CD4-positive, alpha-beta memory T cell (primary cell): ENCODE data around the gene SUCLA2. TPM values are rescaled to one million over a fixed set of nuclear protein-coding genes. Genes with fewer than 3 reads are reported as not detected.

ENCODE experiments used
- CTCF ChIA-PET: fragments of 350-600 bp; sonication (Branson Sonifier 250); formaldehyde crosslinking; loops from one replicate; lab custom pipeline; 2021; ENCODE audit warnings: inconsistent platforms; ENCODE audit not compliant: partially characterized antibody; lab: Charles Lee
- POLR2A ChIA-PET: fragments of 350-600 bp; sonication (Branson Sonifier 250); formaldehyde crosslinking; loops from one replicate; lab custom pipeline; 2021; ENCODE audit not compliant: partially characterized antibody; lab: Charles Lee
- DNase-seq, 5 donors: peaks; one replicate each; pipeline versions ENCODE4 v3.0.0 to v3.0.0-alpha.2; 2020 to 2022; ENCODE audit warnings: mixed read lengths in 1 of 5
- H3K27ac ChIP-seq: one replicate; pipeline ENCODE4 v1.7.0; 2013; ENCODE audit warnings: low read depth, low read length
- H3K27me3 ChIP-seq: 2 replicates; pipeline ENCODE4 v1.7.0; 2013; ENCODE audit warnings: mild to moderate bottlenecking, low read length, moderate library complexity; ENCODE audit not compliant: insufficient read depth
- H3K36me3 ChIP-seq: 2 replicates; pipeline ENCODE4 v1.7.0; 2013; ENCODE audit warnings: mild to moderate bottlenecking, low read length, moderate library complexity; ENCODE audit not compliant: insufficient read depth
- H3K4me1 ChIP-seq: 2 replicates; pipeline ENCODE4 v1.7.0; 2013; ENCODE audit warnings: mild to moderate bottlenecking, low read length, moderate library complexity; ENCODE audit not compliant: insufficient read depth
- H3K4me3 ChIP-seq, 2 donors: one replicate each; pipeline ENCODE4 v1.7.0; 2013; ENCODE audit warnings: low read length in 2 of 2, mild to moderate bottlenecking in 1 of 2
- H3K9me3 ChIP-seq, 2 donors: one replicate each; pipeline ENCODE4 v1.7.0; 2013; ENCODE audit warnings: low read length in 2 of 2, control low read depth in 1 of 2; ENCODE audit not compliant: control insufficient read depth in 1 of 2
- H3K27ac Mint-ChIP-seq, 7 donors: one replicate each; pipeline ENCODE4 v1.8.0; 2020 to 2021; ENCODE audit warnings: mixed read lengths in 7 of 7, mild to moderate bottlenecking in 6 of 7, inconsistent platforms in 3 of 7, moderate library complexity in 3 of 7
- H3K27me3 Mint-ChIP-seq, 2 donors: one replicate each; pipeline ENCODE4 v1.8.0; 2020 to 2021; ENCODE audit warnings: mixed read lengths in 2 of 2
- H3K36me3 Mint-ChIP-seq, 2 donors: one replicate each; pipeline ENCODE4 v1.8.0; 2020 to 2021; ENCODE audit warnings: mixed read lengths in 2 of 2, inconsistent platforms in 1 of 2, mild to moderate bottlenecking in 1 of 2
- H3K4me1 Mint-ChIP-seq, 4 donors: one replicate each; pipeline ENCODE4 v1.8.0; 2020 to 2021; ENCODE audit warnings: mixed read lengths in 4 of 4, mild to moderate bottlenecking in 1 of 4
- H3K4me3 Mint-ChIP-seq, 8 donors: one replicate each; pipeline ENCODE4 v1.8.0; 2020 to 2021; ENCODE audit warnings: mixed read lengths in 8 of 8, mild to moderate bottlenecking in 7 of 8, moderate library complexity in 6 of 8, inconsistent platforms in 3 of 8
- H3K9me3 Mint-ChIP-seq, 8 donors: one replicate each; pipeline ENCODE4 v1.8.0; 2020 to 2021; ENCODE audit warnings: mixed read lengths in 8 of 8, mild to moderate bottlenecking in 5 of 8, inconsistent platforms in 3 of 8, moderate library complexity in 1 of 8
- intact Hi-C: fragments of 100-400 bp; cut with micrococcal nuclease; formaldehyde crosslinking; loops from one replicate; pipeline ENCODE4 v1.15.1; 2023
- polyA plus RNA-seq, 2 donors: library from polyadenylated mRNA; unstranded; fragments of 300-500 nt; fragmentation: Illumina TruSeq; gene quantifications; one replicate each; pipeline ENCODE4 v1.2.3, GENCODE V29; 2021
- total RNA-seq, 2 experiments: library from RNA; stranded (reverse); gene quantifications; one replicate each; pipeline ENCODE4 v1.2.3, GENCODE V29; 2021

SUCLA2 gene
- total RNA-seq (10 to 100 TPM; 28.6 to 29.7 TPM), polyA plus RNA-seq (10 to 100 TPM; 16.2 to 28.8 TPM)

- H3K9me3 ChIP-seq = no peaks in the 10 kb centered on the region
- intact Hi-C loops = loop anchor here (1.0 kb wide), 1 partner anchor 37 kb away; no protein-coding TSS in a partner anchor
- peak; percentile 85 to 89 (median 87) for DNase-seq
- H3K4me1 ChIP-seq = peaks cover 30% of the 10 kb centered on the region
- peak within 1 kb of the TSS; percentile 82 for H3K27ac ChIP-seq
- Mint-ChIP-seq H3K4me3 (peak within 1 kb of the TSS; percentile 95 to 97 (median 96)), H3K27ac (peak within 1 kb of the TSS; percentile 53 to 97 (median 91)), H3K4me1 (peaks cover 20 to 43% (median 32%) of the 10 kb centered on the region in 4 donors), H3K36me3 (peaks cover 0 to 20% of the 10 kb centered on the region in 2 donors), H3K9me3 (no peaks in the 10 kb centered on the region), H3K27me3 (no peaks in the 10 kb centered on the region)
- ChIA-PET CTCF (no interaction called here), POLR2A (interaction anchor here (0.8 to 1.0 kb wide), 2 partner anchors 15 to 36 kb away, joined by 3 to 5 read pairs; partner anchors contain the start of gene NUDT15)
- H3K27me3 ChIP-seq = no peaks in the 10 kb centered on the region
- H3K36me3 ChIP-seq = no peaks in the 10 kb centered on the region
- H3K4me3 ChIP-seq = peak within 1 kb of the TSS; percentile 85 to 87
Measured at GRCh38 chr13:48001114-48001881, at the start of gene SUCLA2. SUCLA2 (minus strand) TSS chr13:48001273; CDS start chr13:48001269, 4 bp downstream.

- POLR2A ChIA-PET = no interaction called here
- H3K27ac ChIP-seq = no peak overlapping the region
- no peaks in the 10 kb centered on the region for H3K27me3 ChIP-seq
- H3K4me1 ChIP-seq = no peaks in the 10 kb centered on the region
- Mint-ChIP-seq H3K27ac (peak overlapping the region in 4 of 7 donors; percentile 5 to 50 (median 23)), H3K4me1 (no peaks in the 10 kb centered on the region), H3K27me3 (no peaks in the 10 kb centered on the region), H3K36me3 (peaks cover 33 to 66% of the 10 kb centered on the region in 2 donors), H3K4me3 (no peak overlapping the region), H3K9me3 (no peaks in the 10 kb centered on the region)
- no peak overlapping the region for H3K4me3 ChIP-seq
- no peak for DNase-seq
- H3K9me3 ChIP-seq = no peaks in the 10 kb centered on the region
- CTCF ChIA-PET = interaction anchor here (0.6 to 5.6 kb wide), 2 partner anchors 12 to 1472 kb away, joined by 3 to 49 read pairs; partner anchors contain the start of gene NUDT15
- intact Hi-C loops = no loop called here
- H3K36me3 ChIP-seq = peaks cover 18% of the 10 kb centered on the region
Measured at GRCh38 chr13:48050550-48050949, 49.5 kb upstream of the SUCLA2 start.

- H3K27me3 Mint-ChIP-seq = no peaks in the 10 kb centered on the region
- H3K4me3 ChIP-seq = no peak overlapping the region
- peaks cover 18% of the 10 kb centered on the region for H3K4me1 ChIP-seq
- ChIA-PET POLR2A (interaction anchor here (1.8 kb wide), 1 partner anchor 208 kb away, joined by 3 read pairs; no protein-coding TSS in a partner anchor), CTCF (no interaction called here)
- intact Hi-C loops = no loop called here
- H3K4me3 Mint-ChIP-seq = peak overlapping the region in 2 of 8 donors; percentile 5 to 36
- DNase-seq = peak in 2 of 5 donors; percentile 1 to 12
- no peaks in the 10 kb centered on the region for H3K9me3 ChIP-seq
- H3K36me3 ChIP-seq = peaks cover 15% of the 10 kb centered on the region
- H3K9me3 Mint-ChIP-seq = no peaks in the 10 kb centered on the region
- no peaks in the 10 kb centered on the region for H3K27me3 ChIP-seq
- peaks cover under 1 to 21% (median 9%) of the 10 kb centered on the region in 4 donors for H3K4me1 Mint-ChIP-seq
- H3K27ac Mint-ChIP-seq = peak overlapping the region; percentile 23 to 71 (median 63)
- H3K27ac ChIP-seq = no peak overlapping the region
- peaks cover 18 to 26% of the 10 kb centered on the region in 2 donors for H3K36me3 Mint-ChIP-seq
Measured at GRCh38 chr13:48043789-48044503, 42.9 kb upstream of the SUCLA2 start.

GRCh38 chr13:48042894-48043293 is 41.8 kb upstream of the SUCLA2 start:
- Histone ChIP-seq H3K36me3 (peaks cover 4% of the 10 kb centered on the region), H3K4me3 (no peak overlapping the region), H3K9me3 (no peaks in the 10 kb centered on the region), H3K4me1 (peaks cover 28% of the 10 kb centered on the region), H3K27ac (no peak overlapping the region), H3K27me3 (no peaks in the 10 kb centered on the region)
- CTCF ChIA-PET = no interaction called here
- Mint-ChIP-seq H3K36me3 (peaks cover 18 to 19% of the 10 kb centered on the region in 2 donors), H3K9me3 (no peaks in the 10 kb centered on the region), H3K27me3 (no peaks in the 10 kb centered on the region), H3K4me1 (peaks cover 7 to 32% (median 19%) of the 10 kb centered on the region in 4 donors), H3K4me3 (no peak overlapping the region), H3K27ac (peak overlapping the region in 4 of 7 donors; percentile 42 to 67 (median 52))
- intact Hi-C loops = no loop called here
- no peak for DNase-seq
- POLR2A ChIA-PET = interaction anchor here (1.8 kb wide), 1 partner anchor 209 kb away, joined by 3 read pairs; no protein-coding TSS in a partner anchor

GRCh38 chr13:48040896-48041295 is 39.8 kb upstream of the SUCLA2 start:
- Histone ChIP-seq H3K9me3 (no peaks in the 10 kb centered on the region), H3K36me3 (peaks cover 4% of the 10 kb centered on the region), H3K4me1 (peaks cover 37% of the 10 kb centered on the region), H3K27ac (no peak overlapping the region), H3K27me3 (no peaks in the 10 kb centered on the region), H3K4me3 (no peak overlapping the region)
- POLR2A ChIA-PET = no interaction called here
- CTCF ChIA-PET = interaction anchor here (1.1 kb wide), 1 partner anchor 54 kb away, joined by 7 read pairs; the partner anchor contains the start of gene MED4
- intact Hi-C loops = no loop called here
- DNase-seq = no peak
- Mint-ChIP-seq H3K4me1 (peaks cover 12 to 42% (median 29%) of the 10 kb centered on the region in 4 donors), H3K27me3 (no peaks in the 10 kb centered on the region), H3K36me3 (peaks cover 14 to 18% of the 10 kb centered on the region in 2 donors), H3K9me3 (no peaks in the 10 kb centered on the region), H3K4me3 (no peak overlapping the region), H3K27ac (peak overlapping the region in 1 of 7 donors; percentile 62)

- H3K27me3 Mint-ChIP-seq = no peaks in the 10 kb centered on the region
- no peak overlapping the region for H3K4me3 ChIP-seq
- no peak for DNase-seq
- H3K27ac ChIP-seq = no peak overlapping the region
- peak overlapping the region in 4 of 8 donors; percentile 11 to 68 (median 33) for H3K4me3 Mint-ChIP-seq
- H3K27me3 ChIP-seq = no peaks in the 10 kb centered on the region
- intact Hi-C loops = no loop called here
- H3K27ac Mint-ChIP-seq = peak overlapping the region in 6 of 7 donors; percentile 29 to 97 (median 62)
- H3K36me3 Mint-ChIP-seq = peaks cover 10 to 17% of the 10 kb centered on the region in 2 donors
- H3K4me1 ChIP-seq = peaks cover 37% of the 10 kb centered on the region
- H3K4me1 Mint-ChIP-seq = peaks cover 12 to 42% (median 30%) of the 10 kb centered on the region in 4 donors
- no peaks in the 10 kb centered on the region for H3K9me3 ChIP-seq
- ChIA-PET POLR2A (no interaction called here), CTCF (interaction anchor here (1.1 to 3.6 kb wide), 2 partner anchors 9 to 55 kb away, joined by 7 to 49 read pairs; partner anchors contain the start of gene MED4)
- no peaks in the 10 kb centered on the region for H3K9me3 Mint-ChIP-seq
- H3K36me3 ChIP-seq = peaks cover 4% of the 10 kb centered on the region
Measured at GRCh38 chr13:48040049-48040448, 39.0 kb upstream of the SUCLA2 start.
